Psoas muscle (tissue), 8 donors: ENCODE data around the gene TSPAN15. TPM values are rescaled to one million over a fixed set of nuclear protein-coding genes. Genes with fewer than 3 reads are reported as not detected.

Experiments used
- ATAC-seq, 4 donors: fragments of 200-7000 bp; cut with Tn5 transposase; one replicate each; pipeline ENCODE4 v1.9.1; 2020; ENCODE audit warnings: moderate library complexity in 3 of 4, mild to moderate bottlenecking in 2 of 4
- DNase-seq, 2 donors: peaks; one replicate each; pipeline ENCODE4 v3.0.0-alpha.2; 2020
- H3K27ac ChIP-seq: fragments of 200-600 bp; one replicate; pipeline ENCODE4 v1.8.0; 2022
- H3K27me3 ChIP-seq, 3 donors: fragments of 200-600 bp in 1 of 3; one replicate each; pipeline versions ENCODE4 v1.6.1 to v1.8.0; 2013 to 2022; ENCODE audit warnings: low read length in 2 of 3, mild to moderate bottlenecking in 2 of 3, moderate library complexity in 1 of 3; ENCODE audit not compliant: insufficient read depth in 3 of 3
- H3K36me3 ChIP-seq, 2 donors: fragments of 200-600 bp in 1 of 2; one replicate each; pipeline versions ENCODE4 v1.6.1 to v1.8.0; 2013 to 2022; ENCODE audit warnings: low read depth in 1 of 2, mild to moderate bottlenecking in 1 of 2, moderate library complexity in 1 of 2; ENCODE audit not compliant: insufficient read depth in 1 of 2
- H3K4me1 ChIP-seq: fragments of 200-600 bp; one replicate; pipeline ENCODE4 v1.8.0; 2022
- H3K4me3 ChIP-seq: fragments of 200-600 bp; one replicate; pipeline ENCODE4 v1.8.0; 2022; ENCODE audit warnings: mild to moderate bottlenecking
- H3K9me3 ChIP-seq: fragments of 200-600 bp; one replicate; pipeline ENCODE4 v1.8.0; 2022
- CTCF ChIP-seq: fragments of 200-600 bp; IDR thresholded peaks from one replicate; pipeline ENCODE4 v1.8.0; 2022; ENCODE audit warnings: antibody characterized with exemption
- WGBS, 3 donors: extraction: QIAGEN DNeasy Blood & Tissue Kit; methylation state at CpG; one replicate each; pipeline versions ENCODE4 v1.1.6 to v1.1.7; 2013; 5-methylcytosine and 5-hydroxymethylcytosine counted together
- intact Hi-C, 2 donors: fragments of 100-400 bp; cut with DNase I; formaldehyde crosslinking; loops; one replicate each; pipeline versions ENCODE4 v1.11.0 to v1.14.2; 2022
- polyA plus RNA-seq, 3 donors: library from polyadenylated mRNA; stranded (reverse); fragments of 200-250 nt; gene quantifications; one replicate each; pipeline ENCODE4 v1.2.3, GENCODE V29; 2013
- total RNA-seq, 4 donors: library from RNA; stranded (reverse); fragmentation: NEBNext Ultra II Directional in 2 of 4; extraction: Animal tissue kit (Norgen Biotek cat#: 25700) in 2 of 4; gene quantifications; one replicate each; pipeline versions ENCODE4 v1.2.1 to v1.2.4, GENCODE V29; 2021 to 2023
- donor health status: healthy with polysubstance abuse.
- donor health status: DM: no; HTN: no; CAD: no; lungs with moderate emphysema.
- donor health status: Bipolar disorder and iron deficiency.
- donor health status: healthy.
- donor health status: DM: yes; HTN: yes; CAD: no.
- donor health status: DM: no; HTN: no; CAD: no.
- donor health status: DM: no; HTN: no; CAD: no.
- donor health status: DM: yes; HTN: yes; CAD: no.

Gene TSPAN15
- total and polyA plus RNA-seq, 7 donors = 6.3 to 35.0 (median 10.7) TPM

DNA sequence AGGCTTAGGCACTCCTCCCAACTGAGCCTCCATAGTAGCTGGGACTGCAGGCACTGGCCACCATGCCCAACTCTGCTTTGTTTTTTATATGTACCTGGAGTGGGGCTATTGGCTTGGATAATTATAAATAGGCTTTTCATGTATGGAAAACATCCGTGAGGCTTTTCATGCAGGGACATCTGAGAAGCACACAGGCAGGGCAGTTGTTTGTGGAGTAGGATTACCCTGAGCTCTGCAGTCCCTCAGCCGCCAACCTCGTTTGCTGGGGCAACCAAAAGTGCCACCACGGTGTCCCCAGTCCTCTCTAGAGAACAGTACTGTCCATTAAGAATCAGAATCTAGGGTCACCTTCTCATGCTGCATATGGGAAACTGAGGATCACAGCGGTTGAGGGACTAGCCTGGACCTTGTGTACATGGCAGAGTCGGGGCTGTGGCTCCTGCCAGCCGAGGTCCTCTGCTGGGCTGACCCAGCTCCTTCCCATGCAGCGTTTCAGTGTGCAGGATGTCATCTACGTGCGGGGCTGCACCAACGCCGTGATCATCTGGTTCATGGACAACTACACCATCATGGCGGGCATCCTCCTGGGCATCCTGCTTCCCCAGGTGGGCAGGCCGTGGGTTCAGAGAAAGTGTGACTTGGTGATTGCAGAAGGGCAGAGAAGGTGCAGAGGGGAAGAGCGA lies 54.5 kb downstream of the TSPAN15 start:
- ATAC-seq (peak; percentile 15 to 71 (median 50)), DNase-seq (no peak)
- intact Hi-C loops = loop anchor here (10.0 kb wide), 1 partner anchor 271 kb away; no protein-coding TSS in a partner anchor
- Histone ChIP-seq H3K27ac (peak overlapping the region; percentile 67), H3K4me1 (peaks cover 46% of the 10 kb centered on the region), H3K36me3 (peaks cover 0 to 15% of the 10 kb centered on the region in 2 donors), H3K27me3 (no peaks in the 10 kb centered on the region), H3K9me3 (no peaks in the 10 kb centered on the region), H3K4me3 (peak overlapping the region; percentile 24)
- WGBS, 3 donors = 52 to 76% (median 59%) methylated on average over 15 of the region's 15 CpGs
- TF ChIP-seq CTCF = no peak

- H3K4me3 ChIP-seq = no peak overlapping the region
- intact Hi-C loops = loop anchor here (10.0 kb wide), 1 partner anchor 272 kb away; no protein-coding TSS in a partner anchor
- no peaks in the 10 kb centered on the region for H3K9me3 ChIP-seq
- peak overlapping the region; percentile 67 for H3K27ac ChIP-seq
- DNase-seq (no peak), ATAC-seq (no peak)
- WGBS, 3 donors = 75 to 96% (median 84%) methylated on average over 2 to 3 of the region's 3 CpGs
- H3K36me3 ChIP-seq = peaks cover 0 to 15% of the 10 kb centered on the region in 2 donors
- H3K4me1 ChIP-seq = peaks cover 46% of the 10 kb centered on the region
- no peaks in the 10 kb centered on the region for H3K27me3 ChIP-seq
- TF ChIP-seq CTCF = no peak
Measured at GRCh38 chr10:69506487-69506833, 55.2 kb downstream of the TSPAN15 start.

DNA sequence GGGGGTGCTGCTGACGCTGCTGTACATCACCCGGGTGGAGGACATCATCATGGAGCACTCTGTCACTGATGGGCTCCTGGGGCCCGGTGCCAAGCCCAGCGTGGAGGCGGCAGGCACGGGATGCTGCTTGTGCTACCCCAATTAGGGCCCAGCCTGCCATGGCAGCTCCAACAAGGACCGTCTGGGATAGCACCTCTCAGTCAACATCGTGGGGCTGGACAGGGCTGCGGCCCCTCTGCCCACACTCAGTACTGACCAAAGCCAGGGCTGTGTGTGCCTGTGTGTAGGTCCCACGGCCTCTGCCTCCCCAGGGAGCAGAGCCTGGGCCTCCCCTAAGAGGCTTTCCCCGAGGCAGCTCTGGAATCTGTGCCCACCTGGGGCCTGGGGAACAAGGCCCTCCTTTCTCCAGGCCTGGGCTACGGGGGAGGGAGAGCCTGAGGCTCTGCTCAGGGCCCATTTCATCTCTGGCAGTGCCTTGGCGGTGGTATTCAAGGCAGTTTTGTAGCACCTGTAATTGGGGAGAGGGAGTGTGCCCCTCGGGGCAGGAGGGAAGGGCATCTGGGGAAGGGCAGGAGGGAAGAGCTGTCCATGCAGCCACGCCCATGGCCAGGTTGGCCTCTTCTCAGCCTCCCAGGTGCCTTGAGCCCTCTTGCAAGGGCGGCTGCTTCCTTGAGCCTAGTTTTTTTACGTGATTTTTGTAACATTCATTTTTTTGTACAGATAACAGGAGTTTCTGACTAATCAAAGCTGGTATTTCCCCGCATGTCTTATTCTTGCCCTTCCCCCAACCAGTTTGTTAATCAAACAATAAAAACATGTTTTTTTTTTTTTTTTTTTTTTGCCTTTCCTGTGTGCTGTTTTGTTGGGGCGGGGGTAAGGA lies 55.8 kb downstream of the TSPAN15 start:
- Histone ChIP-seq H3K4me1 (peaks cover 45% of the 10 kb centered on the region), H3K36me3 (peaks cover 0 to 16% of the 10 kb centered on the region in 2 donors), H3K4me3 (peak overlapping the region; percentile 42), H3K27ac (peak overlapping the region; percentile 67), H3K9me3 (no peaks in the 10 kb centered on the region), H3K27me3 (no peaks in the 10 kb centered on the region)
- peak in 2 of 4 donors; percentile 12 to 25 for ATAC-seq
- intact Hi-C loops = loop anchor here (10.0 kb wide), 1 partner anchor 272 kb away; no protein-coding TSS in a partner anchor
- 62 to 79% (median 67%) methylated on average over 19 of the region's 19 CpGs for WGBS, 3 donors
- DNase-seq = no peak
- no peak for TF ChIP-seq CTCF

GRCh38 chr10:69508738-69509340 lies 57.6 kb downstream of the TSPAN15 start:
- H3K27ac ChIP-seq = no peak overlapping the region
- no peak for TF ChIP-seq CTCF
- ATAC-seq (no peak), DNase-seq (no peak)
- intact Hi-C loops = loop anchor here (1.0 to 10.0 kb wide), 3 partner anchors 82 to 274 kb away; no protein-coding TSS in a partner anchor
- no peaks in the 10 kb centered on the region for H3K9me3 ChIP-seq
- H3K27me3 ChIP-seq = no peaks in the 10 kb centered on the region
- H3K4me3 ChIP-seq = no peak overlapping the region
- H3K4me1 ChIP-seq = peaks cover 32% of the 10 kb centered on the region
- H3K36me3 ChIP-seq = peaks cover 0 to 17% of the 10 kb centered on the region in 2 donors
- WGBS, 3 donors = 80 to 91% (median 88%) methylated on average over 7 of the region's 7 CpGs
